ENCODE data around the gene INO80.

The INO80 gene

DNA sequence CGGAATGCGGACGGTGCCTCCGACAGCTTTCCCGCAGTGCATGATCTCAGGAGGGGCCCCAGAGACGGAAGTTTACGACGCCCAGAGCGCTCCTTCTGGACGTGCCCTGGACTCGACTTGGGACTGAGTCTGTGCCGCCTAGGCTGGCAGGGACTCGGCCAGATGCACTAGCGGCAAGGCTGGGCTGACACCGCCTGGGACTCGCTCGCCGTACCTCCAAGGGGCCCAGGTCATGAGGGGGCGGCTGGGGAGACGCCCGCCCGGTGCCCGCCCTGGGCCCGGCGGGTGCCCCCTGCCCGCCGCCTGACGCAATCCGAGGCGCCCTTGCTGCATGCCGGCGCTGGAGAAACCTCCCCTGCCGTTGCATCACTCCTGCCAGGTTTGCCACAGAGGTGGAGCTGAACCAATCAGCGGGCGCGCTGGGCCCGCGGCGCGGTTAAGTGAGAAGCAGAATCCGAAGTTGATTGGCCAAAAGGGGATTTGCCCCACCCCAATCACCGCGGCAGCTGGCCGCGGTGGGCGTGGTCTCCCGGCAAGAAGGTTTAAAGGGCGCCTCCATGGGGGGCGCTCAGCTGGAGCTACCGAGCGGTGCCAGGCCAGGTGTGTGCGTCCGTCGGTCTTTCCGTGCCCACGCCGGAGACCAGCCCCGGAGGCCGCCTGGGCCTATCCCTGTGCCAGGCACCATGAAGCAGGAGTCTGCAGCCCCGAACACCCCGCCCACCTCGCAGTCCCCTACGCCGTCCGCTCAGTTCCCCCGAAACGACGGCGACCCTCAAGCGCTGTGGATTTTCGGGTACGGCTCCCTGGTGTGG, 163.0 kb downstream of the INO80 start, which contains the start of gene CHAC1:
CHAC1 (plus strand) TSS at position 571 of the 812 bp plus-strand sequence; CDS start at position 684, 113 bp downstream.
- H3K4me1 ChIP-seq (ENCODE audit: insufficient read depth, low read length) = peaks cover 31% of the 10 kb centered on the region
- no peaks in the 10 kb centered on the region for H3K36me3 ChIP-seq (ENCODE audit: insufficient read depth, low read length)
- no peaks in the 10 kb centered on the region for H3K27me3 ChIP-seq (ENCODE audit: control insufficient read depth in 1 of 2, insufficient read depth in 2 of 2, low read length in 2 of 2)
- peak within 1 kb of the TSS; percentile 78 for H3K27ac ChIP-seq (ENCODE audit: low read depth, low read length)
- H3K4me3 ChIP-seq (ENCODE audit: low read depth in 1 of 2, low read length in 2 of 2) = peak within 1 kb of the TSS; percentile 62 to 84
- no peak within 1 kb of the TSS for H3K9ac ChIP-seq (ENCODE audit: low read length)
- no peaks in the 10 kb centered on the region for H3K9me3 ChIP-seq (ENCODE audit: low read length)

- peak overlapping the region; percentile 62 to 84 for H3K4me3 ChIP-seq (ENCODE audit: low read depth in 1 of 2, low read length in 2 of 2)
- H3K27me3 ChIP-seq (ENCODE audit: control insufficient read depth in 1 of 2, insufficient read depth in 2 of 2, low read length in 2 of 2) = no peaks in the 10 kb centered on the region
- H3K36me3 ChIP-seq (ENCODE audit: insufficient read depth, low read length) = no peaks in the 10 kb centered on the region
- H3K4me1 ChIP-seq (ENCODE audit: insufficient read depth, low read length) = peaks cover 26% of the 10 kb centered on the region
- H3K9me3 ChIP-seq (ENCODE audit: low read length) = no peaks in the 10 kb centered on the region
- peak overlapping the region; percentile 78 for H3K27ac ChIP-seq (ENCODE audit: low read depth, low read length)
- no peak overlapping the region for H3K9ac ChIP-seq (ENCODE audit: low read length)
These were observed 163.7 kb downstream of the INO80 start for GRCh38 chr15:40952301-40952900.

GRCh38 chr15:40951764-40952163, 164.3 kb downstream of the INO80 start:
- Histone ChIP-seq H3K27ac (ENCODE audit: low read depth, low read length) (no peak overlapping the region), H3K9ac (ENCODE audit: low read length) (no peak overlapping the region), H3K4me3 (ENCODE audit: low read depth in 1 of 2, low read length in 2 of 2) (no peak overlapping the region), H3K4me1 (ENCODE audit: insufficient read depth, low read length) (peaks cover 20% of the 10 kb centered on the region), H3K27me3 (ENCODE audit: control insufficient read depth in 1 of 2, insufficient read depth in 2 of 2, low read length in 2 of 2) (no peaks in the 10 kb centered on the region), H3K36me3 (ENCODE audit: insufficient read depth, low read length) (no peaks in the 10 kb centered on the region), H3K9me3 (ENCODE audit: low read length) (no peaks in the 10 kb centered on the region)

- Histone ChIP-seq H3K4me3 (ENCODE audit: low read depth in 1 of 2, low read length in 2 of 2) (no peak overlapping the region), H3K27me3 (ENCODE audit: control insufficient read depth in 1 of 2, insufficient read depth in 2 of 2, low read length in 2 of 2) (no peaks in the 10 kb centered on the region), H3K4me1 (ENCODE audit: insufficient read depth, low read length) (peaks cover 7% of the 10 kb centered on the region), H3K36me3 (ENCODE audit: insufficient read depth, low read length) (no peaks in the 10 kb centered on the region), H3K9ac (ENCODE audit: low read length) (no peak overlapping the region), H3K27ac (ENCODE audit: low read depth, low read length) (no peak overlapping the region), H3K9me3 (ENCODE audit: low read length) (no peaks in the 10 kb centered on the region)
These were observed 166.3 kb downstream of the INO80 start for GRCh38 chr15:40949756-40950207.

DNA sequence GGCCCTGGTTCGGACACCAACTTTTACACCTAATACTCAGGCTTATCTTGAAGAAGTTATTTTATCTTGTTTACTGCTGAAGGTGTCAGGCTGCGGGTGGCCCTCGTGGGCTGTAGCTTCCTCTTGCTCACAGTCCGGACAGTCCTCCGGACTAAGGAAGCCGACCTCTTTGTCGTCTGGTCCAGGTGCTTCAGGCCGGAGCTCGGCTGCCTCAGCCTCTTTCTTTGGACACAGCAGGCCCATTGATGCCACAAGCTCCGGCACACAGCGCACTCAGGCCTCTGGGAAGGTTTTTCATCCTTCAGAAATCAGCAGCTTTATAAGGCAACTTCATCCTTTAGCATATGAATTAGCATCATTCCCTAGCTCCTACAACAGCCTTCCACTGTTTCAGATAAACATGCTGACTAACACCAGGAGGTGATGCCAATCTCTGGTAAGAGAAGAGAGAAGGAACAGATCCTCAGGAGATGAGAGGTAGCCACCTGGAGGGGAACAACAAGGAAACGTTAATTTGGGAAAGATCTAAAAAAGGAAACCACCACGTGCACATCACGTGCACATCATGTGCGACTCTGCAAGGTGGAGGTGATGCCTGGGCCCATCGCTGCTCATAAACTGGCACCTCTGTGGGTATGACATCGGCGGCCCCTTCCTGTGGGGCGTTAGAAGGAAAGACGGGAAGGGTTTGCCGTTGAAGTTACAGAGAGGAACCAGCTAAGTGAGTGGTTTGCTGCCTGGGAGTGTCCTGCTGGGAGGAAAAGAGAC, 167.2 kb downstream of the INO80 start:
- Histone ChIP-seq H3K36me3 (ENCODE audit: insufficient read depth, low read length) (no peaks in the 10 kb centered on the region), H3K9me3 (ENCODE audit: low read length) (no peaks in the 10 kb centered on the region), H3K9ac (ENCODE audit: low read length) (no peak overlapping the region), H3K27ac (ENCODE audit: low read depth, low read length) (no peak overlapping the region), H3K4me1 (ENCODE audit: insufficient read depth, low read length) (peaks cover 7% of the 10 kb centered on the region), H3K4me3 (ENCODE audit: low read depth in 1 of 2, low read length in 2 of 2) (no peak overlapping the region), H3K27me3 (ENCODE audit: control insufficient read depth in 1 of 2, insufficient read depth in 2 of 2, low read length in 2 of 2) (no peaks in the 10 kb centered on the region)

DNA sequence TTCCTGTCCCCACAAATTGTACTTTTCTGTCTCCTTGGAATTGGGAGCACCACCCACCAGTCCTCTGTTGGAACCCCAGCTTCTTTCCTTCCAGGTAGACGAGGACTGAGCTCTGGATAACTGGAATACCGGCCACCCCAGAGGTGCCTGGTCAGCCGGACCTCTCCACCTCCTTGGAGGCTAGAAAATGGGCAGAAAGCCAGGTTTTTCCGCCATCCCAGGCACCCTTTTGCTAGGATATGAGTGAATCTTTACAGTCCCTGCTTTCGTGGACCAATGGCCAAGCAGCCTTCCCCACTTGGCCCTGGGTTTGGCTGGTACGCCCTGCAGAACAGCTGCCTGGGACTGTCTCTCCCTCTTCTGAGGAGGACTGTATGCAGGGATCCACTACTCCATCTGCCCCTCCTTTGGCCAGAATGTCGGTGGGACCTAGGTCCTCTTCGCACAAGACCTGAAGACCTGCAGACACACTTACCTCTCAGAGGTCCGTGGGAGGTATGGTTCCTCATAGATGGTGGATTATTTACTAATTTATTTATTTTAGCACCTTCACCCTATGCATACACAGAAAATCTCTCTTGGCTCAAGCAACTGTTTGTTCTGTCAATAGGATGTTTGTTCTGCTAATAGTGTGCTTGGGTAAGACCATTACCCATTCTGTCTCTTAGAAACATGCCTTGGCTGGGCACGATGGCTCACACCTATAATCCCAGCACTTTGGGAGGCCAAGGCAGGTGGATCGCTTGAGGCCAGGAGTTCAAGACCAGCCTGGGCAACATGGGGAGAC, 171.4 kb downstream of the INO80 start:
- Histone ChIP-seq H3K9ac (ENCODE audit: low read length) (no peak overlapping the region), H3K4me3 (ENCODE audit: low read depth in 1 of 2, low read length in 2 of 2) (no peak overlapping the region), H3K36me3 (ENCODE audit: insufficient read depth, low read length) (no peaks in the 10 kb centered on the region), H3K27ac (ENCODE audit: low read depth, low read length) (no peak overlapping the region), H3K9me3 (ENCODE audit: low read length) (no peaks in the 10 kb centered on the region), H3K27me3 (ENCODE audit: control insufficient read depth in 1 of 2, insufficient read depth in 2 of 2, low read length in 2 of 2) (no peaks in the 10 kb centered on the region), H3K4me1 (ENCODE audit: insufficient read depth, low read length) (peaks cover 16% of the 10 kb centered on the region)

- Histone ChIP-seq H3K36me3 (ENCODE audit: insufficient read depth, low read length) (no peaks in the 10 kb centered on the region), H3K9me3 (ENCODE audit: low read length) (no peaks in the 10 kb centered on the region), H3K4me3 (ENCODE audit: low read depth in 1 of 2, low read length in 2 of 2) (no peak overlapping the region), H3K9ac (ENCODE audit: low read length) (no peak overlapping the region), H3K27me3 (ENCODE audit: control insufficient read depth in 1 of 2, insufficient read depth in 2 of 2, low read length in 2 of 2) (no peaks in the 10 kb centered on the region), H3K27ac (ENCODE audit: low read depth, low read length) (no peak overlapping the region), H3K4me1 (ENCODE audit: insufficient read depth, low read length) (peaks cover 16% of the 10 kb centered on the region)
These were observed 172.2 kb downstream of the INO80 start for GRCh38 chr15:40943764-40944365.

GRCh38 chr15:40942878-40943277, 173.2 kb downstream of the INO80 start:
- Histone ChIP-seq H3K27ac (ENCODE audit: low read depth, low read length) (no peak overlapping the region), H3K9me3 (ENCODE audit: low read length) (no peaks in the 10 kb centered on the region), H3K4me3 (ENCODE audit: low read depth in 1 of 2, low read length in 2 of 2) (peak overlapping the region in 1 of 2 donors; percentile 71), H3K4me1 (ENCODE audit: insufficient read depth, low read length) (peaks cover 16% of the 10 kb centered on the region), H3K9ac (ENCODE audit: low read length) (no peak overlapping the region), H3K27me3 (ENCODE audit: control insufficient read depth in 1 of 2, insufficient read depth in 2 of 2, low read length in 2 of 2) (no peaks in the 10 kb centered on the region), H3K36me3 (ENCODE audit: insufficient read depth, low read length) (no peaks in the 10 kb centered on the region)

- H3K4me1 ChIP-seq (ENCODE audit: insufficient read depth, low read length) = peaks cover 16% of the 10 kb centered on the region
- no peaks in the 10 kb centered on the region for H3K36me3 ChIP-seq (ENCODE audit: insufficient read depth, low read length)
- no peaks in the 10 kb centered on the region for H3K9me3 ChIP-seq (ENCODE audit: low read length)
- peak overlapping the region; percentile 58 to 71 for H3K4me3 ChIP-seq (ENCODE audit: low read depth in 1 of 2, low read length in 2 of 2)
- no peaks in the 10 kb centered on the region for H3K27me3 ChIP-seq (ENCODE audit: control insufficient read depth in 1 of 2, insufficient read depth in 2 of 2, low read length in 2 of 2)
- peak overlapping the region; percentile 41 for H3K27ac ChIP-seq (ENCODE audit: low read depth, low read length)
- peak overlapping the region; percentile 45 for H3K9ac ChIP-seq (ENCODE audit: low read length)
These were observed 173.7 kb downstream of the INO80 start for GRCh38 chr15:40942337-40942854.

- H3K36me3 ChIP-seq (ENCODE audit: insufficient read depth, low read length) = no peaks in the 10 kb centered on the region
- peak overlapping the region; percentile 74 for H3K27ac ChIP-seq (ENCODE audit: low read depth, low read length)
- no peaks in the 10 kb centered on the region for H3K9me3 ChIP-seq (ENCODE audit: low read length)
- H3K4me3 ChIP-seq (ENCODE audit: low read depth in 1 of 2, low read length in 2 of 2) = peak overlapping the region; percentile 58 to 71
- H3K4me1 ChIP-seq (ENCODE audit: insufficient read depth, low read length) = peaks cover 16% of the 10 kb centered on the region
- H3K27me3 ChIP-seq (ENCODE audit: control insufficient read depth in 1 of 2, insufficient read depth in 2 of 2, low read length in 2 of 2) = no peaks in the 10 kb centered on the region
- peak overlapping the region; percentile 45 for H3K9ac ChIP-seq (ENCODE audit: low read length)
These were observed 174.3 kb downstream of the INO80 start for GRCh38 chr15:40941528-40942336.

Data from muscle layer of colon (tissue), 2 donors.